ENCODE data around the gene CISD1. TPM values are rescaled to one million over a fixed set of nuclear protein-coding genes. Genes with fewer than 3 reads are reported as not detected.

The CISD1 gene
- total and polyA plus RNA-seq, 2 of the 4 experiments (the other 2 are of a cell fraction): 28.2 to 34.6 TPM

- no peak overlapping the region for H3K9ac ChIP-seq (ENCODE audit: low read depth, low read length)
- dilution Hi-C loops (cut with HindIII; ENCODE audit: low sequenced_read_pairs, unreplicated experiment): no loop called here
- no peaks in the 10 kb centered on the region for H3K27me3 ChIP-seq (ENCODE audit: control insufficient read depth, insufficient read depth, low read length)
- CTCF ChIA-PET: interaction anchor here (1.3 kb wide), 1 partner anchor 59 kb away, joined by 3 read pairs; no protein-coding TSS in a partner anchor
- H3K4me2 ChIP-seq (ENCODE audit: low read depth, low read length): peak overlapping the region; percentile 70; the same call in 1 of the 2 replicates
- POLR2A ChIA-PET (ENCODE audit: unreplicated experiment): no interaction called here
- no peak overlapping the region for H3K4me3 ChIP-seq (ENCODE audit: insufficient read depth, low read depth, low read length)
- H2BK20ac ChIP-seq (ENCODE audit: low read depth, low read length): peak overlapping the region; percentile 86
- BruUV-seq (replicated peaks): no TSS peak
- peak overlapping the region; percentile 52; the same call in 1 of the 2 replicates for H3K27ac ChIP-seq (ENCODE audit: insufficient read depth, low read length)
- peak overlapping the region; percentile 30; the same call in 1 of the 2 replicates for H3K23ac ChIP-seq (ENCODE audit: low read depth, low read length)
- DNase-seq: peak; percentile 92
- no peaks in the 10 kb centered on the region for H4K20me1 ChIP-seq (ENCODE audit: insufficient read depth, low read length)
- peak overlapping the region; percentile 82; the same call in 1 of the 2 replicates for H3K18ac ChIP-seq (ENCODE audit: low read depth, low read length)
- peaks cover 8% of the 10 kb centered on the region for H3K9me1 ChIP-seq (ENCODE audit: insufficient read depth, low read length)
- in situ Hi-C loops (cut with MboI; ENCODE audit: low sequenced_read_pairs): no loop called here
- intact Hi-C loops (cut with micrococcal nuclease): loop anchor here (10.0 kb wide), 1 partner anchor 1422 kb away; no protein-coding TSS in a partner anchor
- peaks cover 18% of the 10 kb centered on the region for H3K4me1 ChIP-seq (ENCODE audit: control insufficient read depth, insufficient read depth, low read length)
- H3K79me1 ChIP-seq (ENCODE audit: low read depth in 1 of 2, low read length in 2 of 2): peaks cover 20 to 34% of the 10 kb centered on the region in 2 experiments; a peak in 3 of 4 replicates
- H2AFZ ChIP-seq (replicated peaks; ENCODE audit: low read length, poor library complexity): no peak overlapping the region
- H2BK15ac ChIP-seq (ENCODE audit: low read depth, low read length): peak overlapping the region; percentile 85; the same call in 2 of the 3 replicates
- TF ChIP-seq CEBPB (IDR thresholded peaks at IDR 0.05; ENCODE audit: low read depth, low read length): 0 out of 2 replicates have a peak, but pooled peaks have one; percentile 1
- TF ChIP-seq ELK1 (IDR thresholded peaks at IDR 0.05; ENCODE audit: borderline replicate concordance, low read depth, low read length): no peak
- TF ChIP-seq FOS (IDR thresholded peaks at IDR 0.05; ENCODE audit: low read depth, low read length): peak; percentile 86; the same call in 1 of the 2 replicates
- peak overlapping the region; percentile 69 for H3K14ac ChIP-seq (replicated peaks; ENCODE audit: low read depth, low read length)
- 0 out of 2 replicates have a peak overlapping the region, but pooled peaks have one; percentile 4 for H4K5ac ChIP-seq (ENCODE audit: low read depth, low read length)
- peak overlapping the region; percentile 27; the same call in 1 of the 2 replicates for H3K56ac ChIP-seq (ENCODE audit: extremely low read depth, insufficient read depth, low read length)
- WGBS, 2 experiments (ENCODE audit: extremely low coverage in 2 of 2, insufficient read length in 1 of 2): no CpG with 5 or more reads among the region's 3 CpGs
- H2BK5ac ChIP-seq (ENCODE audit: low read depth, low read length, poor library complexity, severe bottlenecking): peak overlapping the region; percentile 83
- peak overlapping the region in 1 of 2 experiments; percentile 57; a peak in 2 of 4 replicates for H4K8ac ChIP-seq (ENCODE audit: low read depth in 2 of 2, low read length in 2 of 2)
- H3K36me3 ChIP-seq (ENCODE audit: control insufficient read depth, insufficient read depth, low read length): peaks cover 5% of the 10 kb centered on the region
- peak overlapping the region; percentile 93 for H2AK5ac ChIP-seq (ENCODE audit: low read depth, low read length)
- H2BK120ac ChIP-seq (ENCODE audit: low read depth, low read length): peak overlapping the region; percentile 82
- H4K91ac ChIP-seq (ENCODE audit: insufficient read depth, low read depth, low read length): peak overlapping the region; percentile 68
- peak; percentile 86 for ATAC-seq (ENCODE audit: low read depth)
- peak overlapping the region; percentile 77 for H3K4ac ChIP-seq (ENCODE audit: low read depth, low read length)
- no peak overlapping the region for H2AK9ac ChIP-seq (replicated peaks; ENCODE audit: low read depth, low read length, poor library complexity)
- no peaks in the 10 kb centered on the region for H3K9me3 ChIP-seq (ENCODE audit: control insufficient read depth, insufficient read depth, low read length)
Observed at GRCh38 chr10:58237014-58237834, 31.7 kb upstream of the CISD1 start.
